DND-41 (cell line): ENCODE data around the gene TRAPPC2.

Experiments
- EZH2 ChIP-seq: IDR thresholded peaks from 3 replicates; pipeline ENCODE4 v1.6.1; 2012; ENCODE audit warnings: borderline replicate concordance, low read depth, mild to moderate bottlenecking, moderate library complexity, low read length, inconsistent platforms; ENCODE audit not compliant: severe bottlenecking
- TF ChIP-seq, protein P1 (sequence below): IDR thresholded peaks from 2 replicates; pipeline ENCODE4 v1.5.1; 2012; ENCODE audit warnings: borderline replicate concordance, low read length, moderate library complexity, mild to moderate bottlenecking; ENCODE audit not compliant: poor library complexity, severe bottlenecking; ENCODE audit errors: extremely low read depth

DNA sequence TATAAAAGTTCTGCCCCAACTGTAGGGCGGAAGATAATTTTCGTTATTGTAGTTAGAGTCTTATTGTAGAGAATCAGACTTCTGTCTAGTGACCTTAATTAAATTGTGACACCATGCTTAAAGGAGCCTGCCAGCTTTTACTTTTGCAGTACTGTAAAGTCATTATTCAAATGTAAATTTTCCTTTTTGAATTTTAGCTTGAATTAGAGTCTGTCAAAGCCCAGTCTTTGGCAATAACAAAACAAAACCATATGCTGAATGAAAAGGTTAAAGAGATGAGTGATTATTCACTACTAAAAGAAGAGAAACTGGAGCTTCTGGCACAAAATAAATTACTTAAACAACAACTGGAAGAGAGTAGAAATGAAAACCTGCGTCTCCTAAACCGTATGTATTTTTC, 22.0 kb upstream of the TRAPPC2 start:
- TF ChIP-seq, protein P1, sequence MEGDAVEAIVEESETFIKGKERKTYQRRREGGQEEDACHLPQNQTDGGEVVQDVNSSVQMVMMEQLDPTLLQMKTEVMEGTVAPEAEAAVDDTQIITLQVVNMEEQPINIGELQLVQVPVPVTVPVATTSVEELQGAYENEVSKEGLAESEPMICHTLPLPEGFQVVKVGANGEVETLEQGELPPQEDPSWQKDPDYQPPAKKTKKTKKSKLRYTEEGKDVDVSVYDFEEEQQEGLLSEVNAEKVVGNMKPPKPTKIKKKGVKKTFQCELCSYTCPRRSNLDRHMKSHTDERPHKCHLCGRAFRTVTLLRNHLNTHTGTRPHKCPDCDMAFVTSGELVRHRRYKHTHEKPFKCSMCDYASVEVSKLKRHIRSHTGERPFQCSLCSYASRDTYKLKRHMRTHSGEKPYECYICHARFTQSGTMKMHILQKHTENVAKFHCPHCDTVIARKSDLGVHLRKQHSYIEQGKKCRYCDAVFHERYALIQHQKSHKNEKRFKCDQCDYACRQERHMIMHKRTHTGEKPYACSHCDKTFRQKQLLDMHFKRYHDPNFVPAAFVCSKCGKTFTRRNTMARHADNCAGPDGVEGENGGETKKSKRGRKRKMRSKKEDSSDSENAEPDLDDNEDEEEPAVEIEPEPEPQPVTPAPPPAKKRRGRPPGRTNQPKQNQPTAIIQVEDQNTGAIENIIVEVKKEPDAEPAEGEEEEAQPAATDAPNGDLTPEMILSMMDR, result no peak
- TF ChIP-seq EZH2, result no peak
